H1 (cell line): ENCODE measurements around the gene OXSR1. TPM values are rescaled to one million over a fixed set of nuclear protein-coding genes. Genes with fewer than 3 reads are reported as not detected.

Source experiments
- CTCF ChIA-PET: fragments of 300-600 bp; sonication (Branson Sonifier 250); formaldehyde crosslinking; loops from one replicate; lab custom pipeline; 2021; ENCODE audit not compliant: partially characterized antibody; lab: Charles Lee
- POLR2A ChIA-PET: fragments of 300-600 bp; sonication (Branson Sonifier 250); formaldehyde crosslinking; loops from one replicate; lab custom pipeline; 2021; ENCODE audit warnings: inconsistent platforms; ENCODE audit not compliant: partially characterized antibody; lab: Charles Lee
- DNase-seq, 2 experiments: peaks; one replicate each; pipeline versions ENCODE4 v3.0.0 to v3.0.0-alpha.2; 2010 to 2022; ENCODE audit warnings: low spot score in 2 of 2, low read depth in 1 of 2, mixed read lengths in 1 of 2
- FAIRE-seq: peaks from 2 replicates; lab custom pipeline; 2011; peaks lifted over from hg19 to GRCh38; lab: Jason Lieb, UNC
- H2AFZ ChIP-seq: 2 replicates; pipeline ENCODE4 v1.8.1; 2012; ENCODE audit warnings: low read length, inconsistent platforms
- H2AK5ac ChIP-seq: 2 replicates; pipeline ENCODE4 v1.6.1; 2013; ENCODE audit warnings: low read depth, low read length
- H2BK120ac ChIP-seq: replicated peaks from 2 replicates; pipeline ENCODE3; 2013; ENCODE audit warnings: low read depth, low read length, inconsistent platforms
- H2BK12ac ChIP-seq: 2 replicates; pipeline ENCODE4 v1.6.1; 2013; ENCODE audit warnings: low read depth, low read length
- H2BK15ac ChIP-seq: 2 replicates; pipeline ENCODE4 v1.6.1; 2013; ENCODE audit warnings: low read length
- H2BK20ac ChIP-seq: 2 replicates; pipeline ENCODE4 v1.6.1; 2013; ENCODE audit warnings: low read length
- H2BK5ac ChIP-seq: 2 replicates; pipeline ENCODE4 v1.6.1; 2013; ENCODE audit warnings: low read depth, low read length
- H3K14ac ChIP-seq: 2 replicates; pipeline ENCODE4 v1.6.1; 2013; ENCODE audit warnings: inconsistent platforms; ENCODE audit not compliant: insufficient read length
- H3K18ac ChIP-seq: 2 replicates; pipeline ENCODE4 v1.6.1; 2013; ENCODE audit warnings: low read length; ENCODE audit errors: extremely low read depth
- H3K23ac ChIP-seq: 2 replicates; pipeline ENCODE4 v1.6.1; 2013; ENCODE audit warnings: inconsistent platforms; ENCODE audit not compliant: insufficient read length
- H3K23me2 ChIP-seq: 2 replicates; pipeline ENCODE4 v1.6.1; 2013; ENCODE audit warnings: low read depth, low read length
- H3K27ac ChIP-seq: 2 replicates; pipeline ENCODE4 v1.6.1; 2011; ENCODE audit warnings: low read depth, low read length, inconsistent platforms
- H3K27me3 ChIP-seq, 4 experiments: replicated peaks in 1 of 4; 1 replicate in 1 of 4; 2 replicates in 3 of 4; pipeline versions ENCODE4 v1.6.1 to v1.8.1; 2011 to 2013; ENCODE audit warnings: low read length in 3 of 4, mild to moderate bottlenecking in 3 of 4, inconsistent platforms in 2 of 4, mixed read lengths in 2 of 4, moderate library complexity in 1 of 4; ENCODE audit not compliant: control insufficient read depth in 3 of 4, insufficient read depth in 3 of 4; ENCODE audit errors: extremely low read depth in 1 of 4
- H3K36me3 ChIP-seq, 4 experiments: 2 replicates each; pipeline versions ENCODE4 v1.6.1 to v1.8.1; 2011 to 2013; ENCODE audit warnings: mild to moderate bottlenecking in 4 of 4, low read length in 3 of 4, moderate library complexity in 2 of 4, control low read depth in 1 of 4, inconsistent platforms in 1 of 4; ENCODE audit not compliant: insufficient read depth in 4 of 4, control insufficient read depth in 2 of 4
- H3K4ac ChIP-seq: replicated peaks from 2 replicates; pipeline ENCODE3; 2013; ENCODE audit warnings: low read length, low read depth, mixed read lengths, inconsistent platforms; ENCODE audit not compliant: insufficient read length
- H3K4me1 ChIP-seq, 4 experiments: replicated peaks in 1 of 4; 1 replicate in 1 of 4; 2 replicates in 3 of 4; pipeline versions ENCODE4 v1.6.1 to v1.8.1; 2011 to 2013; ENCODE audit warnings: low read length in 3 of 4, inconsistent platforms in 2 of 4, mixed read lengths in 1 of 4; ENCODE audit not compliant: insufficient read depth in 4 of 4, control insufficient read depth in 3 of 4
- H3K4me2 ChIP-seq, 2 experiments: 2 replicates each; pipeline versions ENCODE4 v1.6.1 to v1.8.1; 2011 to 2013; ENCODE audit warnings: low read depth in 2 of 2, low read length in 2 of 2, control low read depth in 1 of 2, inconsistent platforms in 1 of 2, mild to moderate bottlenecking in 1 of 2; ENCODE audit not compliant: insufficient read depth in 1 of 2
- H3K4me3 ChIP-seq, 4 experiments: fragments of 200-600, 300-600 bp in 1 of 4; sonication (generic), shearing (Covaris generic), sonication (Bioruptor Twin) in 1 of 4; 2 replicates each; pipeline versions ENCODE4 v1.5.1 to v1.8.1; 2011 to 2016; ENCODE audit warnings: low read length in 4 of 4, low read depth in 3 of 4, control low read depth in 2 of 4, inconsistent platforms in 2 of 4, mild to moderate bottlenecking in 2 of 4, mixed read lengths in 1 of 4, moderate library complexity in 1 of 4; ENCODE audit not compliant: insufficient read depth in 2 of 4; ENCODE audit errors: extremely low read depth in 1 of 4
- H3K56ac ChIP-seq: replicated peaks from 2 replicates; pipeline ENCODE3; 2013; ENCODE audit warnings: low read depth, mild to moderate bottlenecking, mixed read lengths, low read length, inconsistent platforms; ENCODE audit not compliant: insufficient read length
- H3K79me1 ChIP-seq: 2 replicates; pipeline ENCODE4 v1.6.1; 2013; ENCODE audit warnings: low read depth, low read length, control low read depth
- H3K79me2 ChIP-seq, 2 experiments: 2 replicates each; pipeline versions ENCODE4 v1.6.1 to v1.8.1; 2012 to 2013; ENCODE audit warnings: low read length in 2 of 2, mild to moderate bottlenecking in 2 of 2, inconsistent platforms in 1 of 2; ENCODE audit not compliant: insufficient read depth in 2 of 2, control insufficient read depth in 1 of 2
- H3K9ac ChIP-seq, 4 experiments: replicated peaks in 1 of 4; 1 replicate in 1 of 4; 2 replicates in 3 of 4; pipeline versions ENCODE4 v1.6.1 to v1.8.1; 2011 to 2013; ENCODE audit warnings: low read depth in 3 of 4, low read length in 3 of 4, control low read depth in 2 of 4, mild to moderate bottlenecking in 2 of 4, moderate library complexity in 2 of 4, inconsistent platforms in 1 of 4; ENCODE audit errors: extremely low read depth in 1 of 4
- H3K9me3 ChIP-seq, 2 experiments: 2 replicates each; pipeline versions ENCODE4 v1.6.1 to v1.8.1; 2012 to 2013; ENCODE audit warnings: mild to moderate bottlenecking in 2 of 2, moderate library complexity in 2 of 2, control low read depth in 1 of 2, inconsistent platforms in 1 of 2, low read depth in 1 of 2, low read length in 1 of 2, mixed read lengths in 1 of 2; ENCODE audit not compliant: insufficient read depth in 2 of 2
- H4K20me1 ChIP-seq, 2 experiments: replicated peaks in 1 of 2; 2 replicates each; pipeline versions ENCODE3 to v1.8.1; 2011 to 2013; ENCODE audit warnings: inconsistent platforms in 2 of 2, low read length in 2 of 2, mild to moderate bottlenecking in 1 of 2; ENCODE audit not compliant: insufficient read depth in 2 of 2, control insufficient read depth in 1 of 2
- H4K5ac ChIP-seq: 2 replicates; pipeline ENCODE4 v1.6.1; 2013; ENCODE audit warnings: low read length, low read depth, mixed read lengths, inconsistent platforms; ENCODE audit not compliant: insufficient read length
- H4K8ac ChIP-seq: 2 replicates; pipeline ENCODE4 v1.8.0; 2013; ENCODE audit warnings: mild to moderate bottlenecking, moderate library complexity, low read length, inconsistent platforms; ENCODE audit not compliant: insufficient read depth; ENCODE audit errors: extremely low read depth
- H4K91ac ChIP-seq: replicated peaks from 2 replicates; pipeline ENCODE3; 2013; ENCODE audit warnings: low read length, mixed read lengths, inconsistent platforms; ENCODE audit not compliant: insufficient read length
- BACH1 ChIP-seq: IDR thresholded peaks from 2 replicates; pipeline ENCODE4 v1.6.1; 2012; ENCODE audit warnings: low read length, improper control_type of control experiment
- CBX5 ChIP-seq: fragments of 300-800, 300-1000 bp; sonication (generic); IDR thresholded peaks from 2 replicates; pipeline ENCODE4 v1.7.1; 2016; ENCODE audit warnings: antibody characterized with exemption, low read length, low read depth
- EZH2 ChIP-seq: fragments of 200-600 bp; sonication (generic); IDR thresholded peaks from 2 replicates; pipeline ENCODE4 v1.7.1; 2012; ENCODE audit warnings: low read depth, mild to moderate bottlenecking, moderate library complexity, low read length, inconsistent platforms; ENCODE audit not compliant: severe bottlenecking
- KDM5A ChIP-seq: fragments of 200-600 bp; IDR thresholded peaks from 2 replicates; pipeline ENCODE4 v1.7.1; 2012; ENCODE audit warnings: mild to moderate bottlenecking, low read length, inconsistent platforms, mixed read lengths
- SUZ12 ChIP-seq: fragments of 200-600 bp; sonication (generic); IDR thresholded peaks from 2 replicates; pipeline ENCODE4 v1.6.1; 2012; ENCODE audit warnings: mild to moderate bottlenecking, inconsistent platforms, low read length, moderate library complexity, mixed read lengths
- WGBS, 2 experiments: shearing (Covaris generic) in 1 of 2; methylation state at CpG; one replicate each; pipeline versions ENCODE4 v1.1.6 to v1.1.7; 2013 to 2015; ENCODE audit warnings: low lambda C conversion rate in 2 of 2, mixed read lengths in 2 of 2, inconsistent platforms in 1 of 2, low coverage in 1 of 2, missing lambda C conversion rate in 1 of 2; ENCODE audit not compliant: insufficient replicate concordance in 2 of 2, insufficient coverage in 1 of 2, insufficient read length in 1 of 2; ENCODE audit errors: extremely low coverage in 1 of 2, missing lambda C conversion rate in 1 of 2; 5-methylcytosine and 5-hydroxymethylcytosine counted together
- polyA plus RNA-seq, 7 experiments: library from polyadenylated mRNA; depleted of rRNA in 3 of 7; stranded (reverse) in 5 of 7; unstranded in 2 of 7; fragments of >200 nt in 5 of 7; fragments of 200-250 nt in 2 of 7; gene quantifications; 1 replicate in 5 of 7; 2 replicates in 1 of 7; 4 replicates in 1 of 7; pipeline versions ENCODE4 v1.2.1 to v1.2.3, GENCODE V29; 2011 to 2013; ENCODE audit warnings: missing spikeins in 2 of 7, mixed read lengths in 2 of 7
- total RNA-seq: library from RNA; stranded (reverse); fragmentation: NEBNext Ultra II Directional; extraction: Animal tissue kit (Norgen Biotek cat#: 25700); gene quantifications from 2 replicates; pipeline ENCODE4 v1.2.1, GENCODE V29; 2021

OXSR1 gene
- total and polyA plus RNA-seq, 2 of the 8 experiments (the other 6 are each of a cell fraction or from before 2014, with no cell fraction given), result 25.1 to 47.0 TPM

GRCh38 chr3:38267662-38268061, 102.3 kb downstream of the OXSR1 start:
- no peak overlapping the region for H3K4me3 ChIP-seq
- H3K79me1 ChIP-seq, result no peaks in the 10 kb centered on the region
- no peaks in the 10 kb centered on the region for H3K9me3 ChIP-seq
- no peak overlapping the region for H2BK12ac ChIP-seq
- peaks cover 0 to 10% (median 3%) of the 10 kb centered on the region in 4 experiments; a peak in 3 of 7 replicates for H3K4me1 ChIP-seq
- H3K9ac ChIP-seq, result no peak overlapping the region
- H2BK5ac ChIP-seq, result no peak overlapping the region
- H4K91ac ChIP-seq, result no peak overlapping the region
- H3K23ac ChIP-seq, result no peak overlapping the region
- 82% methylated on average over 2 of the region's 2 CpGs; no CpG with 5 or more reads in 1 of the 2 experiments for WGBS, 2 experiments
- 0 out of 2 replicates have a peak, but pooled peaks cover 3% of the 10 kb centered on the region for H3K23me2 ChIP-seq
- no peak overlapping the region for H4K8ac ChIP-seq
- H3K79me2 ChIP-seq, result no peaks in the 10 kb centered on the region
- no peak overlapping the region for H3K27ac ChIP-seq
- no peak overlapping the region for H3K4me2 ChIP-seq
- no peak overlapping the region for H3K4ac ChIP-seq
- H2AFZ ChIP-seq, result no peak overlapping the region
- H3K18ac ChIP-seq, result no peak overlapping the region
- no peak overlapping the region for H4K5ac ChIP-seq
- H2BK15ac ChIP-seq, result no peak overlapping the region
- no peaks in the 10 kb centered on the region for H4K20me1 ChIP-seq
- no peak overlapping the region for H2AK5ac ChIP-seq
- ChIA-PET CTCF (no interaction called here), POLR2A (no interaction called here)
- H3K36me3 ChIP-seq, result no peaks in the 10 kb centered on the region
- H3K56ac ChIP-seq, result no peak overlapping the region
- H2BK20ac ChIP-seq, result no peak overlapping the region
- H3K14ac ChIP-seq, result no peak overlapping the region
- no peaks in the 10 kb centered on the region; a peak in 1 of 7 replicates for H3K27me3 ChIP-seq
- H2BK120ac ChIP-seq, result no peak overlapping the region
- FAIRE-seq, result no peak
- TF ChIP-seq KDM5A (no peak), CBX5 (no peak), EZH2 (no peak), BACH1 (no peak), SUZ12 (no peak)
- no peak for DNase-seq
